ENCODE measurements around the gene SLC1A4.

Gene SLC1A4

DNA sequence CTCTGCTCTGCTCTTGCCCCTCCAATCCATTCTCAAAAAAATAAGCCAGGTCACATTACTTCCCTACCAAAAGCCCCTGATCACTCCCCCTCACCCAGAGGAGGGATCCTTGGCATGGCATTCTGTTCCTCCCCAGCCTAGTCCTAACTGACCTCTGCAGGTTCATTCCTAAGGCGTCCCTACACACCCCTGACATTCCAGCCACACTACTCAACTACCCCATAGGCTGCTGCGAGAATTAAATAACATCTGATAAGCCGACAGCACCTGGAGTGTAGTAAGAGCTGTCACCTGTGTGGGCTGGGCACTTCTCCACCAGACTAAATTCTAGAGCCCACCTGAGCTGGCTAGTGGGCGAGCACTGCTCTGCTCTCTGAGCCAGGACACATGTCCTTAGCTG, 44.7 kb upstream of the SLC1A4 start:
- TF ChIP-seq, protein P1, sequence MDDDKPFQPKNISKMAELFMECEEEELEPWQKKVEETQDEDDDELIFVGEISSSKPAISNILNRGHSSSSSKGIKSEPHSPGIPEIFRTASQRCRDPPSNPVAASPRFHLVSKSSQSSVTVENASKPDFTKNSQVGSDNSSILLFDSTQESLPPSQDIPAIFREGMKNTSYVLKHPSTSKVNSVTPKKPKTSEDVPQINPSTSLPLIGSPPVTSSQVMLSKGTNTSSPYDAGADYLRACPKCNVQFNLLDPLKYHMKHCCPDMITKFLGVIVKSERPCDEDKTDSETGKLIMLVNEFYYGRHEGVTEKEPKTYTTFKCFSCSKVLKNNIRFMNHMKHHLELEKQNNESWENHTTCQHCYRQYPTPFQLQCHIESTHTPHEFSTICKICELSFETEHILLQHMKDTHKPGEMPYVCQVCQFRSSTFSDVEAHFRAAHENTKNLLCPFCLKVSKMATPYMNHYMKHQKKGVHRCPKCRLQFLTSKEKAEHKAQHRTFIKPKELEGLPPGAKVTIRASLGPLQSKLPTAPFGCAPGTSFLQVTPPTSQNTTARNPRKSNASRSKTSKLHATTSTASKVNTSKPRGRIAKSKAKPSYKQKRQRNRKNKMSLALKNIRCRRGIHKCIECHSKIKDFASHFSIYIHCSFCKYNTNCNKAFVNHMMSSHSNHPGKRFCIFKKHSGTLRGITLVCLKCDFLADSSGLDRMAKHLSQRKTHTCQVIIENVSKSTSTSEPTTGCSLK (tag by site-specific recombination; IDR thresholded peaks at IDR 0.05): no peak
- no peak for TF ChIP-seq ZNF629 (tag by site-specific recombination; IDR thresholded peaks at IDR 0.05)
- no peak for TF ChIP-seq TRIM28 (IDR thresholded peaks at IDR 0.05; ENCODE audit: borderline replicate concordance, low read length)
- TF ChIP-seq, protein P2, sequence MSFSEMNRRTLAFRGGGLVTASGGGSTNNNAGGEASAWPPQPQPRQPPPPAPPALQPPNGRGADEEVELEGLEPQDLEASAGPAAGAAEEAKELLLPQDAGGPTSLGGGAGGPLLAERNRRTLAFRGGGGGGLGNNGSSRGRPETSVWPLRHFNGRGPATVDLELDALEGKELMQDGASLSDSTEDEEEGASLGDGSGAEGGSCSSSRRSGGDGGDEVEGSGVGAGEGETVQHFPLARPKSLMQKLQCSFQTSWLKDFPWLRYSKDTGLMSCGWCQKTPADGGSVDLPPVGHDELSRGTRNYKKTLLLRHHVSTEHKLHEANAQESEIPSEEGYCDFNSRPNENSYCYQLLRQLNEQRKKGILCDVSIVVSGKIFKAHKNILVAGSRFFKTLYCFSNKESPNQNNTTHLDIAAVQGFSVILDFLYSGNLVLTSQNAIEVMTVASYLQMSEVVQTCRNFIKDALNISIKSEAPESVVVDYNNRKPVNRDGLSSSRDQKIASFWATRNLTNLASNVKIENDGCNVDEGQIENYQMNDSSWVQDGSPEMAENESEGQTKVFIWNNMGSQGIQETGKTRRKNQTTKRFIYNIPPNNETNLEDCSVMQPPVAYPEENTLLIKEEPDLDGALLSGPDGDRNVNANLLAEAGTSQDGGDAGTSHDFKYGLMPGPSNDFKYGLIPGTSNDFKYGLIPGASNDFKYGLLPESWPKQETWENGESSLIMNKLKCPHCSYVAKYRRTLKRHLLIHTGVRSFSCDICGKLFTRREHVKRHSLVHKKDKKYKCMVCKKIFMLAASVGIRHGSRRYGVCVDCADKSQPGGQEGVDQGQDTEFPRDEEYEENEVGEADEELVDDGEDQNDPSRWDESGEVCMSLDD (tag by site-specific recombination; IDR thresholded peaks at IDR 0.05): no peak
- TF ChIP-seq ZNF23 (tag by site-specific recombination; IDR thresholded peaks at IDR 0.05; ENCODE audit: borderline replicate concordance): no peak
- TF ChIP-seq ZIC2 (tag by site-specific recombination; IDR thresholded peaks at IDR 0.05): no peak
- TF ChIP-seq, protein P3, sequence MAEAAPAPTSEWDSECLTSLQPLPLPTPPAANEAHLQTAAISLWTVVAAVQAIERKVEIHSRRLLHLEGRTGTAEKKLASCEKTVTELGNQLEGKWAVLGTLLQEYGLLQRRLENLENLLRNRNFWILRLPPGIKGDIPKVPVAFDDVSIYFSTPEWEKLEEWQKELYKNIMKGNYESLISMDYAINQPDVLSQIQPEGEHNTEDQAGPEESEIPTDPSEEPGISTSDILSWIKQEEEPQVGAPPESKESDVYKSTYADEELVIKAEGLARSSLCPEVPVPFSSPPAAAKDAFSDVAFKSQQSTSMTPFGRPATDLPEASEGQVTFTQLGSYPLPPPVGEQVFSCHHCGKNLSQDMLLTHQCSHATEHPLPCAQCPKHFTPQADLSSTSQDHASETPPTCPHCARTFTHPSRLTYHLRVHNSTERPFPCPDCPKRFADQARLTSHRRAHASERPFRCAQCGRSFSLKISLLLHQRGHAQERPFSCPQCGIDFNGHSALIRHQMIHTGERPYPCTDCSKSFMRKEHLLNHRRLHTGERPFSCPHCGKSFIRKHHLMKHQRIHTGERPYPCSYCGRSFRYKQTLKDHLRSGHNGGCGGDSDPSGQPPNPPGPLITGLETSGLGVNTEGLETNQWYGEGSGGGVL (tag by site-specific recombination; IDR thresholded peaks at IDR 0.05): no peak
- Histone ChIP-seq H3K9me3 (ENCODE audit: control insufficient read depth, insufficient read depth, low read depth, low read length) (no peaks in the 10 kb centered on the region), H3K4me1 (ENCODE audit: control insufficient read depth, insufficient read depth, low read length) (no peaks in the 10 kb centered on the region), H3K36me3 (ENCODE audit: control insufficient read depth in 2 of 2, insufficient read depth in 1 of 2, low read length in 2 of 2) (no peaks in the 10 kb centered on the region), H3K4me3 (ENCODE audit: low read depth, low read length) (no peak overlapping the region), H3K27ac (ENCODE audit: extremely low read depth, low read depth, low read length) (no peak overlapping the region)
- POLR2A ChIA-PET: no interaction called here
- CTCF ChIA-PET: interaction anchor here (0.6 to 1.2 kb wide), 2 partner anchors 9 to 12 kb away, joined by 3 read pairs; no protein-coding TSS in a partner anchor

DNA sequence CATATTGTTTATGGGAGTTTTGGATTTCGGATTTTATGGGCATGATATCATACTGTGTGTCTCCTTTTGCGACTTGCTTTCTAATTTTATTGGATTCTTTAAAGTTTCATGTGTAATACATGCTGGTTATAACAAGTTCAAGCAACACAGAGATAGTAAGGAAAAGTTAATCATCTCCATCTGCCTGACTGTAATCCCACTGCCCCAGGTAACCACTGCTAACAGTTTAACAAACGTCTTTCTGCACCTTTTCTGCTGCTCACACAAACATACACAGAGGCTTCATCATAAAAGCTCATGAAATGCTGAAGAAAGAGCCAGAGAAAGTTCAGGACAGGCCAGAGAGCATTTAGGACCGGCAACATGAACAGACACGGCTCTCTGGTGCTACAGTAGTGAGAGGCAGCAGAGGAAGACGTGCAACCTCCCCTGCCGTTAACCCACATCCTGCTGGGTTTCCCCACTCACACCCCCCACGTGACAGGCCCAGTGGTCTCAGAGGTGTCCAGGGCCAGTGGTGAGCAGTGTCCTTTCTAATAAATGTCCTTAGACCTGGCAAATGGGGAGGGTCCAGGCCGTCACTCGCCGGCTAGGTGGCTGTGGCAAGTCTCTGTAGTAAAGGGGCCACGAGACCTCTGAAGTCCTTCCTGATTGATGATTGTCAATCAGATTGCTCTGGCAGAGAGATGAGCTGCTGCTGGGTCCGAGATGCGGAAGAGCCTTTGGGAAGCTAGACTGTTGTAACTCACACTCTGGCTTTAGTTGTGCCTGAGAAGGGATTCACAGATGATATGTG, 43.0 kb upstream of the SLC1A4 start:
- Histone ChIP-seq H3K4me3 (ENCODE audit: low read depth, low read length) (no peak overlapping the region), H3K4me1 (ENCODE audit: control insufficient read depth, insufficient read depth, low read length) (no peaks in the 10 kb centered on the region), H3K9me3 (ENCODE audit: control insufficient read depth, insufficient read depth, low read depth, low read length) (no peaks in the 10 kb centered on the region), H3K36me3 (ENCODE audit: control insufficient read depth in 2 of 2, insufficient read depth in 1 of 2, low read length in 2 of 2) (no peaks in the 10 kb centered on the region), H3K27ac (ENCODE audit: extremely low read depth, low read depth, low read length) (no peak overlapping the region)
- POLR2A ChIA-PET: interaction anchor here (0.9 kb wide), 1 partner anchor 102 kb away, joined by 4 read pairs; no protein-coding TSS in a partner anchor
- CTCF ChIA-PET: interaction anchor here (0.6 to 1.1 kb wide), 6 partner anchors 8 to 352 kb away, joined by 3 to 6 read pairs (median 3); no protein-coding TSS in a partner anchor
- TF ChIP-seq ZNF549 (tag by site-specific recombination; IDR thresholded peaks at IDR 0.05): no peak
- TF ChIP-seq MYNN (tag by site-specific recombination; IDR thresholded peaks at IDR 0.05; ENCODE audit: borderline replicate concordance): no peak
- TF ChIP-seq ZNF175 (tag by site-specific recombination; IDR thresholded peaks at IDR 0.05): no peak
- TF ChIP-seq ZBTB17 (tag by site-specific recombination; IDR thresholded peaks at IDR 0.05): no peak
- no peak for TF ChIP-seq ZNF624 (tag by site-specific recombination; IDR thresholded peaks at IDR 0.05)
- TF ChIP-seq ZNF2 (tag by site-specific recombination; IDR thresholded peaks at IDR 0.05): no peak
- no peak for TF ChIP-seq ZBTB8A (tag by site-specific recombination; IDR thresholded peaks at IDR 0.05)
- no peak for TF ChIP-seq ZNF473 (tag by site-specific recombination; IDR thresholded peaks at IDR 0.05)
- TF ChIP-seq ZNF843 (tag by site-specific recombination; IDR thresholded peaks at IDR 0.05): no peak
- no peak for TF ChIP-seq FEZF1 (tag by site-specific recombination; IDR thresholded peaks at IDR 0.05)
- TF ChIP-seq ZNF548 (tag by site-specific recombination; IDR thresholded peaks at IDR 0.05): no peak
- no peak for TF ChIP-seq ZNF571 (tag by site-specific recombination; IDR thresholded peaks at IDR 0.05)
- TF ChIP-seq GFI1B (tag by site-specific recombination; IDR thresholded peaks at IDR 0.05): no peak
- TF ChIP-seq GLI2 (tag by site-specific recombination; IDR thresholded peaks at IDR 0.05; ENCODE audit: borderline replicate concordance, low read depth): no peak
- TF ChIP-seq ZNF626 (tag by site-specific recombination; IDR thresholded peaks at IDR 0.05): no peak
- no peak for TF ChIP-seq ZNF24 (tag by site-specific recombination; IDR thresholded peaks at IDR 0.05)
- no peak for TF ChIP-seq ZFP37 (tag by site-specific recombination; IDR thresholded peaks at IDR 0.05)
- TF ChIP-seq EGR2 (tag by site-specific recombination; IDR thresholded peaks at IDR 0.05; ENCODE audit: low read depth): no peak

Measured in HEK293 (cell line).